ENCODE results near the gene CERS6. TPM values are rescaled to one million over a fixed set of nuclear protein-coding genes. Genes with fewer than 3 reads are reported as not detected.

The CERS6 gene
- total and polyA plus RNA-seq, 4 donors: 4.3 to 25.8 (median 13.6) TPM

GRCh38 chr2:168633200-168633599 is 177.1 kb downstream of the CERS6 start:
- DNase-seq: peak; percentile 63 to 95 (median 95)
- H3K36me3 ChIP-seq (ENCODE audit: control insufficient read depth in 4 of 4, insufficient read depth in 4 of 4, low read length in 4 of 4): no peaks in the 10 kb centered on the region
- peak overlapping the region in 1 of 2 donors; percentile 81 for H3K27ac ChIP-seq (ENCODE audit: low read depth in 1 of 2, low read length in 1 of 2)
- H3K4me3 ChIP-seq: no peak overlapping the region
- 68 to 82% methylated on average over 1 of the region's 1 CpG for WGBS, 2 donors
- no peaks in the 10 kb centered on the region for H3K9me3 ChIP-seq (ENCODE audit: control insufficient read depth in 4 of 4, insufficient read depth in 3 of 4, low read length in 3 of 4)
- H3K4me1 ChIP-seq (ENCODE audit: control insufficient read depth in 5 of 5, insufficient read depth in 5 of 5, low read length in 5 of 5): peaks cover 4 to 43% (median 15%) of the 10 kb centered on the region in 5 donors
- TF ChIP-seq, protein P1, sequence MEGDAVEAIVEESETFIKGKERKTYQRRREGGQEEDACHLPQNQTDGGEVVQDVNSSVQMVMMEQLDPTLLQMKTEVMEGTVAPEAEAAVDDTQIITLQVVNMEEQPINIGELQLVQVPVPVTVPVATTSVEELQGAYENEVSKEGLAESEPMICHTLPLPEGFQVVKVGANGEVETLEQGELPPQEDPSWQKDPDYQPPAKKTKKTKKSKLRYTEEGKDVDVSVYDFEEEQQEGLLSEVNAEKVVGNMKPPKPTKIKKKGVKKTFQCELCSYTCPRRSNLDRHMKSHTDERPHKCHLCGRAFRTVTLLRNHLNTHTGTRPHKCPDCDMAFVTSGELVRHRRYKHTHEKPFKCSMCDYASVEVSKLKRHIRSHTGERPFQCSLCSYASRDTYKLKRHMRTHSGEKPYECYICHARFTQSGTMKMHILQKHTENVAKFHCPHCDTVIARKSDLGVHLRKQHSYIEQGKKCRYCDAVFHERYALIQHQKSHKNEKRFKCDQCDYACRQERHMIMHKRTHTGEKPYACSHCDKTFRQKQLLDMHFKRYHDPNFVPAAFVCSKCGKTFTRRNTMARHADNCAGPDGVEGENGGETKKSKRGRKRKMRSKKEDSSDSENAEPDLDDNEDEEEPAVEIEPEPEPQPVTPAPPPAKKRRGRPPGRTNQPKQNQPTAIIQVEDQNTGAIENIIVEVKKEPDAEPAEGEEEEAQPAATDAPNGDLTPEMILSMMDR (IDR thresholded peaks at IDR 0.05; ENCODE audit: control extremely low read depth, extremely low read depth): no peak
- H3K27me3 ChIP-seq (ENCODE audit: control insufficient read depth in 3 of 3, insufficient read depth in 3 of 3, low read length in 2 of 3): no peaks in the 10 kb centered on the region
- ATAC-seq (ENCODE audit: insufficient read depth, low FRiP score): peak; percentile 48
- H3K9ac ChIP-seq (ENCODE audit: insufficient read depth in 1 of 2, low read length in 2 of 2): no peak overlapping the region

DNA sequence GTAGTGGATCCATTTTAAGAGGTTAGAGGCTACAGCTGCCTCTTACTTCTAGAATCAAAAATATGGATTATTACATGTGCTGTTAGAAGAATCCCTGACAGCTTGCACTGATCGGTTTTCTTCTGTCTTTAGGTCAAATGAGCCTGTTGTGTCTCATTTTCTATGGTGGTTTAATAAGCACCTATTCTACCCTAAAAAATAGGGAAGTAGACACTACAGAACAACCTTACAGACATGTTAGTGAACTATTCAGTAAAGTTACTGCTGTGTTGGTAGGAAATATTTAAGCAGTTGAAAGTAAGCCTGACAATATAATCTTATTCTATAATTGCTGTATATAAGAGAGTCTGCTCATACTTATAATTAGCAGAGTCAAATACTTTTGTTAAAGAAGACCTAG is 177.8 kb downstream of the CERS6 start:
- peak overlapping the region in 1 of 2 donors; percentile 81 for H3K27ac ChIP-seq (ENCODE audit: low read depth in 1 of 2, low read length in 1 of 2)
- no peaks in the 10 kb centered on the region for H3K36me3 ChIP-seq (ENCODE audit: control insufficient read depth in 4 of 4, insufficient read depth in 4 of 4, low read length in 4 of 4)
- WGBS, 2 donors: 75 to 78% methylated on average over 1 of the region's 1 CpG
- no peak overlapping the region for H3K4me3 ChIP-seq
- no peak for ATAC-seq (ENCODE audit: insufficient read depth, low FRiP score)
- H3K9me3 ChIP-seq (ENCODE audit: control insufficient read depth in 4 of 4, insufficient read depth in 3 of 4, low read length in 3 of 4): no peaks in the 10 kb centered on the region
- H3K4me1 ChIP-seq (ENCODE audit: control insufficient read depth in 5 of 5, insufficient read depth in 5 of 5, low read length in 5 of 5): peaks cover 4 to 48% (median 15%) of the 10 kb centered on the region in 5 donors
- no peaks in the 10 kb centered on the region for H3K27me3 ChIP-seq (ENCODE audit: control insufficient read depth in 3 of 3, insufficient read depth in 3 of 3, low read length in 2 of 3)
- no peak overlapping the region for H3K9ac ChIP-seq (ENCODE audit: insufficient read depth in 1 of 2, low read length in 2 of 2)
- DNase-seq: no peak
- TF ChIP-seq, protein P1 (IDR thresholded peaks at IDR 0.05; ENCODE audit: control extremely low read depth, extremely low read depth): no peak

DNA sequence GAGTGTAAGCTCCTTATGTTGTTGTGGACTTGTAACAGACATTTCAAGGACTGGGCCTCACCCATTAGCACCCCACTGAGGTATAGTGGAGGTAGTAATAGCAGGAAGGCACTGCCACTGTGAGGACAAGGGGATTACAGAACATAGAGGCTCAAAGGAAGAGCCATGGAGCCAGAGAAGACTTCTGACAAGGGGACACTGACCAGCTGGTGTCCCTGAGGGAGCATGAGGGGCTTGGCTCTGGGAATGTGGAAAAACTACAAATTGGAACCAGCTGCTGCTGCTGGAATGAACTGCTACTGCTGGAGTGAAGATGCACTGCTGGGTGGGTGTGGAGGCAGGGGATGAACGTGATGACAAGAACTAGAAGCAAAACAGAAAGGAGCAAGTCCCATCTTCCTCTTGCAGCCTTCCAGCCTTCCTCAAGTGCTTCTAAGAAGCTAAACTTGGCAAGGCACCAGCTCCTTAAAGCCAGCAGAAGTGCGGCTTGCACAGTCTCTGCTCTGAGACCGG is 179.0 kb downstream of the CERS6 start:
- H3K36me3 ChIP-seq (ENCODE audit: control insufficient read depth in 4 of 4, insufficient read depth in 4 of 4, low read length in 4 of 4): no peaks in the 10 kb centered on the region
- peak overlapping the region; percentile 28 to 74 for H3K27ac ChIP-seq (ENCODE audit: low read depth in 1 of 2, low read length in 1 of 2)
- ATAC-seq (ENCODE audit: insufficient read depth, low FRiP score) (peak; percentile 64), DNase-seq (peak; percentile 83 to 95 (median 93))
- 17 to 27% methylated on average over 3 of the region's 3 CpGs for WGBS, 2 donors
- peaks cover 6 to 58% (median 20%) of the 10 kb centered on the region in 5 donors for H3K4me1 ChIP-seq (ENCODE audit: control insufficient read depth in 5 of 5, insufficient read depth in 5 of 5, low read length in 5 of 5)
- no peak overlapping the region for H3K4me3 ChIP-seq
- H3K9me3 ChIP-seq (ENCODE audit: control insufficient read depth in 4 of 4, insufficient read depth in 3 of 4, low read length in 3 of 4): no peaks in the 10 kb centered on the region
- no peaks in the 10 kb centered on the region for H3K27me3 ChIP-seq (ENCODE audit: control insufficient read depth in 3 of 3, insufficient read depth in 3 of 3, low read length in 2 of 3)
- no peak overlapping the region for H3K9ac ChIP-seq (ENCODE audit: insufficient read depth in 1 of 2, low read length in 2 of 2)
- TF ChIP-seq, protein P1 (IDR thresholded peaks at IDR 0.05; ENCODE audit: control extremely low read depth, extremely low read depth): no peak

DNA sequence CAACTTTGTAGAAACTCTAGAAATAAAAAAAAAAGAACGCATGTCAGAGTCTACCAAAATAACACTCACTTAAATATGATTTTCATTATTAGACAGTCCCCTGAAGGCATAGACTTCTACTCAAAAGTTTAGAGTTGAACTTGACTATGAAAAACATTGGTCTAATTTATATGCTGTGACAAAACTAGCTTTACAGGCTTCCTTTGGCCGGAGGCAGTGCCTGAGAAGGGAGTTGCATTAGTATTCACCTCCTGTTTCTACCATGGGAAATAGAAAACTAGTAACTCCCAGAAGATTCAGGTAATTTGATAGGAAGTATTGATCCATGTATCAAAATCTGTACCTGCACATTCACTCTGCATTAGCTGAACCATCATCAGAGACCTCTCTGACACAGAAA is 182.9 kb downstream of the CERS6 start:
- DNase-seq: peak in 1 of 3 donors; percentile 53
- peaks cover 4 to 41% (median 18%) of the 10 kb centered on the region in 5 donors for H3K4me1 ChIP-seq (ENCODE audit: control insufficient read depth in 5 of 5, insufficient read depth in 5 of 5, low read length in 5 of 5)
- TF ChIP-seq, protein P1 (IDR thresholded peaks at IDR 0.05; ENCODE audit: control extremely low read depth, extremely low read depth): no peak

More for the DNA sequence above, 182.9 kb downstream of the CERS6 start:
- H3K27ac ChIP-seq (ENCODE audit: low read depth in 1 of 2, low read length in 1 of 2): peak overlapping the region in 1 of 2 donors; percentile 88
- no peak overlapping the region for H3K9ac ChIP-seq (ENCODE audit: insufficient read depth in 1 of 2, low read length in 2 of 2)
- H3K27me3 ChIP-seq (ENCODE audit: control insufficient read depth in 3 of 3, insufficient read depth in 3 of 3, low read length in 2 of 3): no peaks in the 10 kb centered on the region
- WGBS, 2 donors: 75% methylated on average over 2 of the region's 2 CpGs
- no peak for ATAC-seq (ENCODE audit: insufficient read depth, low FRiP score)
- no peaks in the 10 kb centered on the region for H3K9me3 ChIP-seq (ENCODE audit: control insufficient read depth in 4 of 4, insufficient read depth in 3 of 4, low read length in 3 of 4)
- no peaks in the 10 kb centered on the region for H3K36me3 ChIP-seq (ENCODE audit: control insufficient read depth in 4 of 4, insufficient read depth in 4 of 4, low read length in 4 of 4)
- no peak overlapping the region for H3K4me3 ChIP-seq

Measured in lung (tissue), 12 donors.